ENCODE results near the gene COG5.

The COG5 gene

GRCh38 chr7:107528461-107528860 lies 35.3 kb downstream of the COG5 start:
- no peak for TF ChIP-seq CTCF (IDR thresholded peaks at IDR 0.05)

GRCh38 chr7:107527196-107527595 lies 36.5 kb downstream of the COG5 start:
- TF ChIP-seq CTCF (IDR thresholded peaks at IDR 0.05) = no peak

- TF ChIP-seq CTCF (IDR thresholded peaks at IDR 0.05) = no peak
Measured at GRCh38 chr7:107526672-107527071, 37.0 kb downstream of the COG5 start.

- TF ChIP-seq CTCF (IDR thresholded peaks at IDR 0.05) = no peak
Measured at GRCh38 chr7:107506674-107507339, 56.9 kb downstream of the COG5 start.

GRCh38 chr7:107505997-107506673 lies 57.6 kb downstream of the COG5 start:
- TF ChIP-seq CTCF (IDR thresholded peaks at IDR 0.05) = no peak

- no peak for TF ChIP-seq CTCF (IDR thresholded peaks at IDR 0.05)
Measured at GRCh38 chr7:107505362-107505761, 58.4 kb downstream of the COG5 start.

GRCh38 chr7:107503687-107504086 lies 60.0 kb downstream of the COG5 start:
- TF ChIP-seq CTCF (IDR thresholded peaks at IDR 0.05) = no peak
